K562 (cell line): Measurements from ENCODE around the gene AKAP13. TPM values are rescaled to one million over a fixed set of nuclear protein-coding genes. Genes with fewer than 3 reads are reported as not detected.

Experiments
- ATAC-seq: fragments of 200-7000 bp; cut with Tn5 transposase; 3 replicates; pipeline ENCODE4 v1.9.1; 2020; ENCODE audit warnings: moderate library complexity
- BruUV-seq: library from RNA; stranded (reverse); fragments of 400-500 nt; replicated peaks from 2 replicates; lab custom pipeline; 2021; lab: Mats Ljungman, UMichigan
- CTCF ChIA-PET: fragments of 300-600 bp; formaldehyde crosslinking; extraction: SDS; loops from one replicate; lab custom pipeline; 2021; ENCODE audit warnings: low intra/inter-chr PET ratio; lab: Yijun Ruan, JAX
- POLR2A ChIA-PET: fragments of 300-600, 350-650 bp; sonication (Branson Sonifier 250); formaldehyde crosslinking; extraction: SDS; loops from one replicate; lab custom pipeline; 2021; ENCODE audit warnings: antibody characterized with exemption, inconsistent platforms; lab: Yijun Ruan, JAX
- DNase-seq, 4 experiments: peaks; one replicate each; pipeline versions ENCODE4 v3.0.0 to v3.0.0-alpha.2; 2011 to 2018; ENCODE audit warnings: low spot score in 3 of 4, mixed read lengths in 3 of 4; ENCODE audit errors: extremely low read depth in 1 of 4
- FAIRE-seq: peaks from 2 replicates; lab custom pipeline; 2011; peaks lifted over from hg19 to GRCh38; lab: Jason Lieb, UNC
- H2AFZ ChIP-seq: 2 replicates; pipeline ENCODE4 v1.6.0; 2011; ENCODE audit warnings: low read depth, low read length, control low read depth, inconsistent platforms
- H3K27ac ChIP-seq: fragments of 200-600 bp; 3 replicates; pipeline ENCODE4 v1.8.0; 2011; ENCODE audit warnings: low read depth, mild to moderate bottlenecking, control low read depth, inconsistent platforms, low read length, moderate library complexity, mixed read lengths; ENCODE audit errors: extremely low read depth
- H3K27me3 ChIP-seq, 2 experiments: fragments of 300-600 bp in 1 of 2; 2 replicates in 1 of 2; 3 replicates in 1 of 2; pipeline versions ENCODE4 v1.6.0 to v1.8.0; 2011; ENCODE audit warnings: inconsistent platforms in 2 of 2, low read length in 2 of 2, mild to moderate bottlenecking in 1 of 2, mixed read lengths in 1 of 2, moderate library complexity in 1 of 2; ENCODE audit not compliant: control insufficient read depth in 2 of 2, insufficient read depth in 2 of 2
- H3K36me3 ChIP-seq: fragments of 300-600 bp; 3 replicates; pipeline ENCODE4 v1.8.0; 2011; ENCODE audit warnings: mild to moderate bottlenecking, low read length, inconsistent platforms; ENCODE audit not compliant: control insufficient read depth, insufficient read depth
- H3K4me1 ChIP-seq, 2 experiments: fragments of 200-600 bp in 1 of 2; replicated peaks in 1 of 2; 2 replicates in 1 of 2; 3 replicates in 1 of 2; pipeline versions ENCODE4 v1.5.1 to v1.8.0; 2011; ENCODE audit warnings: inconsistent platforms in 2 of 2, low read length in 2 of 2, mild to moderate bottlenecking in 1 of 2, mixed read lengths in 1 of 2, moderate library complexity in 1 of 2; ENCODE audit not compliant: control insufficient read depth in 2 of 2, insufficient read depth in 2 of 2
- H3K4me2 ChIP-seq: 2 replicates; pipeline ENCODE4 v1.6.1; 2011; ENCODE audit warnings: low read length, control low read depth, inconsistent platforms, mixed read lengths; ENCODE audit not compliant: insufficient read depth
- H3K4me3 ChIP-seq: fragments of 200-600 bp; sonication (generic), shearing (Covaris generic); 2 replicates; pipeline ENCODE4 v1.5.1; 2016; ENCODE audit warnings: control low read depth, inconsistent platforms
- H3K79me2 ChIP-seq: fragments of 200-600 bp; 3 replicates; pipeline ENCODE4 v1.8.0; 2011; ENCODE audit warnings: low read length, inconsistent platforms; ENCODE audit not compliant: control insufficient read depth, insufficient read depth
- H3K9ac ChIP-seq, 2 experiments: 2 replicates each; pipeline versions ENCODE4 v1.6.0 to v1.6.1; 2011; ENCODE audit warnings: low read depth in 2 of 2, low read length in 2 of 2, control low read depth in 1 of 2, inconsistent platforms in 1 of 2, mild to moderate bottlenecking in 1 of 2, mixed read lengths in 1 of 2; ENCODE audit not compliant: insufficient read depth in 1 of 2
- H3K9me1 ChIP-seq: one replicate; pipeline ENCODE4 v1.6.0; 2011; ENCODE audit warnings: inconsistent platforms, mild to moderate bottlenecking, low read length, moderate library complexity; ENCODE audit not compliant: control insufficient read depth, insufficient read depth
- H3K9me3 ChIP-seq: replicated peaks from 2 replicates; pipeline ENCODE4 v1.5.1; 2011; ENCODE audit warnings: low read depth, low read length, inconsistent platforms; ENCODE audit not compliant: control insufficient read depth, insufficient read depth
- H4K20me1 ChIP-seq: replicated peaks from 2 replicates; pipeline ENCODE4 v1.6.1; 2011; ENCODE audit warnings: low read length, inconsistent platforms, mixed read lengths; ENCODE audit not compliant: control insufficient read depth, insufficient read depth
- ATF6 ChIP-seq: sonication (generic); formaldehyde crosslinking; IDR thresholded peaks from 2 replicates; pipeline ENCODE4 v1.4.0; 2020; ENCODE audit warnings: mild to moderate bottlenecking, missing genetic modification reagents
- POLR3G ChIP-seq: IDR thresholded peaks from 2 replicates; pipeline ENCODE4 v1.6.1; 2011; ENCODE audit not compliant: insufficient read length, insufficient replicate concordance; ENCODE audit errors: extremely low read depth
- PRPF4 ChIP-seq: fragments of 200-400 bp; formaldehyde crosslinking; IDR thresholded peaks from one replicate; pipeline ENCODE4 v1.6.1; 2017; ENCODE audit warnings: low read length, low read depth, mild to moderate bottlenecking; ENCODE audit not compliant: insufficient read depth, poor library complexity, severe bottlenecking
- RFX7 ChIP-seq: fragments of 250-450 bp; sonication (Bioruptor Pico); IDR thresholded peaks from 2 replicates; pipeline ENCODE4 v1.5.1; 2021; ENCODE audit warnings: mild to moderate bottlenecking
- ZBTB49 ChIP-seq: sonication (generic); formaldehyde crosslinking; IDR thresholded peaks from 2 replicates; pipeline ENCODE4 v1.8.0; 2022; ENCODE audit warnings: missing genetic modification reagents, mild to moderate bottlenecking, borderline replicate concordance
- ZNF324 ChIP-seq: fragments of 250-450 bp; sonication (Bioruptor Pico); IDR thresholded peaks from 2 replicates; pipeline ENCODE4 v1.4.0; 2020; ENCODE audit warnings: mild to moderate bottlenecking
- ZNF655 ChIP-seq: fragments of 250-450 bp; sonication (Bioruptor Pico); IDR thresholded peaks from 2 replicates; pipeline ENCODE4 v1.5.0; 2021
- WGBS: fragments of 100-300 bp; shearing (Covaris generic); methylation state at CpG from one replicate; pipeline ENCODE4 v1.1.6; 2016; ENCODE audit warnings: low coverage, mixed read lengths; ENCODE audit not compliant: insufficient coverage; ENCODE audit errors: missing lambda C conversion rate; 5-methylcytosine and 5-hydroxymethylcytosine counted together
- in situ Hi-C: fragments of 300-500 bp; cut with MboI; formaldehyde crosslinking; loops from 4 replicates; pipeline ENCODE4 v1.15.0; 2018; ENCODE audit warnings: inconsistent platforms, mixed read lengths
- intact Hi-C: fragments of 100-400 bp; cut with micrococcal nuclease; formaldehyde crosslinking; loops from 2 replicates; pipeline ENCODE4 v1.14.2; 2022
- polyA plus RNA-seq, 8 experiments: library from polyadenylated mRNA; depleted of rRNA in 4 of 8; stranded (reverse) in 5 of 8; unstranded in 3 of 8; fragments of >200 nt; fragmentation: Nextera tagmentation in 2 of 8; fragmentation: Illumina TruSeq in 1 of 8; extraction: Ambion mirVana in 2 of 8; extraction: Trizol in 1 of 8; gene quantifications; 2 replicates each; pipeline versions ENCODE4 v1.2.1 to v1.2.3, GENCODE V29; 2011 to 2014; ENCODE audit warnings: inconsistent platforms in 1 of 8, missing spikeins in 1 of 8
- total RNA-seq, 7 experiments: library from RNA; depleted of rRNA in 6 of 7; stranded (reverse); fragments of >200 nt in 6 of 7; fragmentation: Illumina TruSeq in 2 of 7; extraction: Trizol in 2 of 7; gene quantifications; 2 replicates each; pipeline versions ENCODE4 v1.2.1 to v1.2.3, GENCODE V29; 2011 to 2021; ENCODE audit warnings: low replicate concordance in 1 of 7

The AKAP13 gene
- total and polyA plus RNA-seq, 9 of the 15 experiments (the other 6 are each of a cell fraction or from before 2014, with no cell fraction given) = 0.03 to 1.7 (median 0.42) TPM

GRCh38 chr15:85367741-85368140 is 12.7 kb upstream of the AKAP13 start (continued):
- TF ChIP-seq ZNF655 (no peak), ZBTB49 (CRISPR knock-in tag) (no peak)

- ChIA-PET CTCF (no interaction called here), POLR2A (no interaction called here)
- Histone ChIP-seq H3K79me2 (no peaks in the 10 kb centered on the region), H3K9me3 (no peaks in the 10 kb centered on the region), H3K9me1 (no peaks in the 10 kb centered on the region), H3K36me3 (no peaks in the 10 kb centered on the region), H4K20me1 (no peaks in the 10 kb centered on the region), H3K4me1 (no peaks in the 10 kb centered on the region), H3K4me3 (no peak overlapping the region), H3K27ac (no peak overlapping the region), H3K9ac (no peak overlapping the region), H2AFZ (no peak overlapping the region), H3K4me2 (no peak overlapping the region), H3K27me3 (peaks cover 5 to 6% of the 10 kb centered on the region in 2 experiments; a peak in 4 of 5 replicates)
- in situ Hi-C loops (no loop called here), intact Hi-C loops (no loop called here)
- BruUV-seq = no TSS peak
- DNase-seq (no peak), FAIRE-seq (no peak), ATAC-seq (no peak)
- no peak for TF ChIP-seq PRPF4
- no peak for TF ChIP-seq RFX7 (CRISPR knock-in tag)
- no peak for TF ChIP-seq ATF6 (CRISPR knock-in tag)
- TF ChIP-seq ZNF324 (CRISPR knock-in tag) = no peak
- no peak for TF ChIP-seq ZBTB49 (CRISPR knock-in tag)
- no peak for TF ChIP-seq POLR3G
- 1% methylated on average over 4 of the region's 4 CpGs for WGBS
These were observed 5.6 kb upstream of the AKAP13 start for GRCh38 chr15:85374831-85375230.
